Thymus (tissue), 11 donors: ENCODE measurements around the gene ARPIN. TPM values are rescaled to one million over a fixed set of nuclear protein-coding genes. Genes with fewer than 3 reads are reported as not detected.

ENCODE experiments used
- DNase-seq, 9 donors: peaks; one replicate each; pipeline ENCODE4 v3.0.0-alpha.2; 2013; ENCODE audit warnings: low spot score in 9 of 9, low read depth in 6 of 9, missing footprints in 1 of 9
- H3K27ac ChIP-seq, 2 donors: one replicate each; pipeline ENCODE4 v1.5.1; 2013; ENCODE audit warnings: control low read depth in 1 of 2, low read depth in 1 of 2, low read length in 1 of 2, mild to moderate bottlenecking in 1 of 2, moderate library complexity in 1 of 2
- H3K27me3 ChIP-seq, 2 donors: one replicate each; pipeline ENCODE4 v1.5.1; 2013; ENCODE audit warnings: low read length in 1 of 2; ENCODE audit not compliant: control insufficient read depth in 2 of 2, insufficient read depth in 1 of 2
- H3K36me3 ChIP-seq, 2 donors: one replicate each; pipeline ENCODE4 v1.5.1; 2013; ENCODE audit warnings: low read length in 1 of 2, mild to moderate bottlenecking in 1 of 2, moderate library complexity in 1 of 2; ENCODE audit not compliant: control insufficient read depth in 2 of 2, insufficient read depth in 2 of 2
- H3K4me1 ChIP-seq, 2 donors: one replicate each; pipeline ENCODE4 v1.5.1; 2013; ENCODE audit warnings: low read length in 2 of 2; ENCODE audit not compliant: control insufficient read depth in 2 of 2, insufficient read depth in 2 of 2
- H3K4me3 ChIP-seq, 2 donors: one replicate each; pipeline ENCODE4 v1.5.1; 2013; ENCODE audit warnings: low read length in 2 of 2, control low read depth in 1 of 2, mild to moderate bottlenecking in 1 of 2
- H3K9me3 ChIP-seq, 2 donors: one replicate each; pipeline ENCODE4 v1.5.1; 2013; ENCODE audit warnings: low read length in 1 of 2, mild to moderate bottlenecking in 1 of 2; ENCODE audit not compliant: control insufficient read depth in 2 of 2, insufficient read depth in 1 of 2
- WGBS: extraction: QIAGEN DNeasy Blood & Tissue Kit; methylation state at CpG from one replicate; pipeline ENCODE4 v1.1.7; 2013; 5-methylcytosine and 5-hydroxymethylcytosine counted together
- polyA plus RNA-seq: library from polyadenylated mRNA; stranded (reverse); fragments of 200-250 nt; gene quantifications from one replicate; pipeline ENCODE4 v1.2.3, GENCODE V29; 2013
- total RNA-seq: library from RNA; stranded (reverse); fragments of 120-200 nt; gene quantifications from one replicate; pipeline ENCODE4 v1.2.4, GENCODE V29; 2013
- donor health status: healthy.

The ARPIN gene
- total and polyA plus RNA-seq, 2 donors: 2.7 to 7.8 TPM

DNA sequence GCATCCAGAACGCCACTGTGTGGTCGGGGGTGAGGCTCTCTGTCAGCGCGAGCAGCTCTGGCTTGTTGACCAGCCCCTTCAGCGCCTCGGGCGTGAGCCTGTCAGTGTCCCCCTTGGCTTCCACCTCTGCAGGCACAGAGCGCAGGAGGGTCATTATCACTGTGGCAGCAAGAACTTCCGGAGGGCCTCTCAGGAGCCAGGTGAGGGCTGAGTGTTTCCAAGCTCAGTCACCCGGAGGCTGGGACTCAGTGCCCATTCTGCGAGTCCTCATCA lies 9.0 kb downstream of the ARPIN start:
- Histone ChIP-seq H3K36me3 (no peaks in the 10 kb centered on the region), H3K9me3 (no peaks in the 10 kb centered on the region), H3K4me1 (no peaks in the 10 kb centered on the region), H3K27ac (no peak overlapping the region), H3K27me3 (no peaks in the 10 kb centered on the region), H3K4me3 (no peak overlapping the region)
- 97% methylated on average over 11 of the region's 11 CpGs for WGBS
- DNase-seq: no peak

DNA sequence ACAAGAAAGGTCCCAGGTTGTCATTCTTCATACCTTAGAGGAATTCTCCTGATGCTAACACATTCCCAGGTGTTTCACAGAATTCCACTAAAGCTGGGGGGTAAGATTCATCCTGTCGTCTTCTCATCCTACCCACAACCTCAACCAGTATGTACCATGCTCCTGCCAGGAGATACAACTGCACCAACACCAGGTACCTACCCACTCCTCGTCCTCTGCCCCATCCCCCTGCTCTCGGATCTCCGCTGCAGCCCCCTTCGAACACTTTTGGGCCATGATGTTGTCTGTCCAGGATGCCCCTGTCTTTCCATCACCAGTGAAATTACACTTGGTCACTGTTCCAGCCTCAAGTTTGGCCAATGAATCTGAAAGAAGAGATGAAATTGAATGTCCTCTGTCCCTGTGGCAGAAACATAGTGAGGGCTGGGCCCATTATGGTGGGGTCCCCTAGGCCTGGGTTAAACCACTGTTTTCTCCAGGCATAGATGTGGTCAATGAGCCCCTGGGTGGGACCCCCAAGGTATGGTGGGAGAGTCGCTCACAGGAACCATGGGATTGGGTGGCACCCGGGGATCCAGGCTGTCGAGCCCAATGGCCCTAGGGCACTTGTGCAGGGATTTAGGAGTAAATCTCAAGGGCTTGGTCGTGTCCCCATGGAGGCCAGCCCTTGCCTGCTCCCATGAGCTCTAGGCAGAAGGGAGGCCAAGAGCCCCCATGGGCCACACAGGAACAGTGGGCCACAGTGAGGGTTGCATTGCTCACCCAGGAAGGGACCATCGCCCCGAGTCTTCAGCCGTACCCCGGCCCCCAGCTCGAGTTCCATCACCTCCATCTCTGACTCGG lies 9.5 kb downstream of the ARPIN start:
- no peaks in the 10 kb centered on the region for H3K4me1 ChIP-seq
- WGBS: 97% methylated on average over 15 of the region's 15 CpGs
- H3K27ac ChIP-seq: no peak overlapping the region
- H3K4me3 ChIP-seq: no peak overlapping the region
- no peaks in the 10 kb centered on the region for H3K9me3 ChIP-seq
- no peak for DNase-seq
- no peaks in the 10 kb centered on the region for H3K27me3 ChIP-seq
- H3K36me3 ChIP-seq: no peaks in the 10 kb centered on the region

DNA sequence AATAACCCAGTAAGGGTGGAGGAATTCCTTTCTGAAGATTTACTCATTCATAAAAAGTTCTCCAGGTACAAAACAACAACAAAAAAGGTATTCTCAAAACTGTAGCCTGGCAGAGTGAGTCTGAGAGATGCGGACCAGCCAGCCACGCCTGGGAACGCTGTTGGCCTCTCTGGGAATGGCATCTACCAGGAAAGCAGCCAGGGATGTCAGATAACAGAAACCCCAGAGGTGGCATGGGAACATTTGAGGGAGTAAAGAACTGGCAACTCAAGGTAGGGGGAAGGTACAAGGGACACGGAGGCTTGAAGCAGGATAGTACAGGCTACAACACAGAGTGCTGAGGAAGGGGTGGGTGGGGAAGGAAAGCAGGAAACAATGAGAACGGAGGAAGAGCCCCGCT lies 11.9 kb downstream of the ARPIN start:
- Histone ChIP-seq H3K4me3 (no peak overlapping the region), H3K9me3 (no peaks in the 10 kb centered on the region), H3K36me3 (no peaks in the 10 kb centered on the region), H3K27ac (no peak overlapping the region), H3K4me1 (no peaks in the 10 kb centered on the region), H3K27me3 (no peaks in the 10 kb centered on the region)
- 97% methylated on average over 6 of the region's 6 CpGs for WGBS
- no peak for DNase-seq

DNA sequence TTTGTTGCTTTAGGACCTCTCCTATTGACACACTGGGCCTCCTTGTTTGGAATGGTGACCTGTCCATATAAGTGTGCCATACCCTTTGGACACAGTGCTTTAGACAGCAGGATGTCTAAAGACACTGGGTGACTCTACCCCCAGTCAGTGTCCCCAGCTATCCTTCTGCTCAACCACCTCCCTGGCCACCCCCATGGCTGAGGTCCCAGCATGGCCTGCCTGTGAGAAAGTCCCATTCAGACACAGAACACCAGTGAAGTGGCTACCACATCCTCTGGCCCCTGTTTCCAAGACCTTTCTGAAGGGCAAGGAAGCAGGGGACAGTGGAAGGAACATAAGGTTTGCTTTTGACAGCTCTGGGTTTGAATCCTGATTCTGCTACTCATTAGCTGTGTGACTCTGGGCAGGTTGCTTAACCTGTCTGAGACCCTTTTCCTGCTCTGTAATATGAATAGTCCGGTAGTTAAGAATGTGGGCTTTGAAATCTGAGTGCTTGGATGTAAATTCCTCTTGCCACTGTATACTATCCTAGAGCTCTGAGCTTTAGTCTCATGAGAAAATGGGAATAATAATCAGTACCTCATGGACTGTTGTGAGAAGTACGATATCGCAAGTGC lies 12.7 kb downstream of the ARPIN start:
- no peak for DNase-seq
- no peaks in the 10 kb centered on the region for H3K36me3 ChIP-seq
- no peak overlapping the region for H3K4me3 ChIP-seq
- WGBS: 95% methylated on average over 3 of the region's 3 CpGs
- H3K27me3 ChIP-seq: peaks cover 0 to 2% of the 10 kb centered on the region in 2 donors
- H3K9me3 ChIP-seq: no peaks in the 10 kb centered on the region
- no peaks in the 10 kb centered on the region for H3K4me1 ChIP-seq
- H3K27ac ChIP-seq: no peak overlapping the region

DNA sequence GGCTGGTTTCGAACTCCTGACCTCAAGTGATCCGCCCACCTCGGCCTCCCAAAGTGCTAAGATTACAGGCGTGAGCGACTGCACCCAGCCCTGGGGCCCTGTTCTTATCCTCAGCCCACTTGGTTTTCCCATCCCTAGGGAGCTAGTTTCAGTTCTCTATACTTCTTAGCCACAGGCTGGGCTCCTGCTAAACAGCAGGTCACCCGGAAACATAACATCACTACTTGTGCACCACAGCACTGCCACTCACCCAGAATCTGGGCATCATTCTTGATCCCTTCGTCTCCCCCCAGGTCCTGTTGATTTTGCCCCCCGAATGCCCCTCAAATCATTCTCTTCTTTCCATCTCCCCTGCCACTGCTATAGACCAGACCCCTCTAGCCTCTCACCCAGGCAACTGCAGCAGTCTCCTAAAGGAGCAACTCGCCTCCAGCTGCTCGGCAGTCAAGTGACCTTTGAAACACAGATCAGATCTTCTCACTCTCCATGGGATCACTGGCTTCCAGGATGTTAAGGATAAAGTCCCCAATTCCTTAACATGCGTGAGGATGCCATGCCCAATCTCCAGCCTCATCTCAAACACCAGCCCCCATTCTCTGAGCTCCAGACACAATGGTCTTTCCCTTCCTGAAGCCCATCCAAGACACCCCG lies 13.3 kb downstream of the ARPIN start:
- Histone ChIP-seq H3K4me1 (peaks cover 0 to 2% of the 10 kb centered on the region in 2 donors), H3K27me3 (peaks cover 0 to 2% of the 10 kb centered on the region in 2 donors), H3K27ac (no peak overlapping the region), H3K4me3 (no peak overlapping the region), H3K9me3 (no peaks in the 10 kb centered on the region), H3K36me3 (no peaks in the 10 kb centered on the region)
- DNase-seq: no peak
- 97% methylated on average over 12 of the region's 12 CpGs for WGBS

DNA sequence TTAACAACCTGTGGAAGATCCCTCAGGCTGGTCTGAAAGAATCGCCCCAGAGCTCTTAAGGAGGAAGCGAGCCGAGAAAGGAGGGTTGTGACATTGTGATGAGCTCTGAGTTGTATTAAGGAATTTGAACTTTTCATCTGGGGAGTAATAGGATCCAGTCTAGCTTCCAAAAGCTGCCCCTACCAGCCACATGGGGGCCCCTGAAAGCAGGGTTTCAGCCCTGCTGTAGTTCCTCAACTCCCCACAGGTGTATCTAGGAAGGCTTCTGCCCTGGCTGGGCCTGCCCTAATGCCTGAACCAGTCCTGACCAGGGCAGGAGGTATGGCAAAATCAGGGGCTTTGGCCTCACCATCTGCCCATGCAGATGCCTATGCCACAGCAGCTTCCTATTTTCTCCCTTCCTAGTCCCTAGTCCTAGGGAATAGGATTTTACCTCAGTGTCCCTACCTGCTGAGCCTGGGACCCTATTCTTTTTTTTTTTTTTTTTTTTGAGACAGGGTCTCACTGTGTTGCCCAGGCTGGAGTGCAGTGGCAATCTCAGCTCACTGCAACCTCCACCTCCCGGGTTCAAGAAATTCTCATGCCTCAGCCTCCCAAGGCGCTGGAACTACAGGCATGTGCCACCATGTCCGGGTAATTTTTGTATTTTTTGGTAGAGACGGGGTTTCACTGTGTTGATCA lies 14.0 kb downstream of the ARPIN start:
- H3K27me3 ChIP-seq: peaks cover 0 to 2% of the 10 kb centered on the region in 2 donors
- WGBS: 93% methylated on average over 7 of the region's 7 CpGs
- peak; percentile 27 to 74 (median 33) for DNase-seq

DNA sequence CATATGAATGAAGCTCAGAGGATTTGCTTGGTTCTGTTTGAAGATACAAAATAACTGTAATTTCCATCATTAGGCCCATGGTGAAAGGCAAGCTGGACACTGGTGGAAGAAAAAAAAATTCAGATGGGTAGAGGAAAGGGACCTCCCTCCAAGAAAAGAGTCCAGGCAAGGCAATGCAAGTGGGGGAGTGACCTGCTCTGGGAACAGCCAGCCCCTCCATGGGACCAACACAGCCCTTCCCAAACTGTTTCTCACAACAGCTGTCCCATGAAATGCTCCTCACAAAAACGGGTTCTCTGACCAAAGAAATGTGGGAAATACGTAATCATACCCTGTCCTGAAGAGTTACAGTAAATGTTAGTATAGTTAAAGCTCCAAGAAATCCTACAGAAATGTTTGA lies 14.6 kb downstream of the ARPIN start:
- no peak for DNase-seq
- H3K4me1 ChIP-seq: peaks cover 0 to 5% of the 10 kb centered on the region in 2 donors
- H3K27ac ChIP-seq: no peak overlapping the region
- H3K9me3 ChIP-seq: no peaks in the 10 kb centered on the region
- H3K27me3 ChIP-seq: peaks cover 0 to 2% of the 10 kb centered on the region in 2 donors
- H3K36me3 ChIP-seq: no peaks in the 10 kb centered on the region
- H3K4me3 ChIP-seq: no peak overlapping the region
- WGBS: 92% methylated on average over 2 of the region's 2 CpGs

More for the DNA sequence above, 14.0 kb downstream of the ARPIN start:
- Histone ChIP-seq H3K4me1 (peaks cover 0 to 5% of the 10 kb centered on the region in 2 donors), H3K27ac (no peak overlapping the region), H3K36me3 (no peaks in the 10 kb centered on the region), H3K9me3 (no peaks in the 10 kb centered on the region), H3K4me3 (no peak overlapping the region)

DNA sequence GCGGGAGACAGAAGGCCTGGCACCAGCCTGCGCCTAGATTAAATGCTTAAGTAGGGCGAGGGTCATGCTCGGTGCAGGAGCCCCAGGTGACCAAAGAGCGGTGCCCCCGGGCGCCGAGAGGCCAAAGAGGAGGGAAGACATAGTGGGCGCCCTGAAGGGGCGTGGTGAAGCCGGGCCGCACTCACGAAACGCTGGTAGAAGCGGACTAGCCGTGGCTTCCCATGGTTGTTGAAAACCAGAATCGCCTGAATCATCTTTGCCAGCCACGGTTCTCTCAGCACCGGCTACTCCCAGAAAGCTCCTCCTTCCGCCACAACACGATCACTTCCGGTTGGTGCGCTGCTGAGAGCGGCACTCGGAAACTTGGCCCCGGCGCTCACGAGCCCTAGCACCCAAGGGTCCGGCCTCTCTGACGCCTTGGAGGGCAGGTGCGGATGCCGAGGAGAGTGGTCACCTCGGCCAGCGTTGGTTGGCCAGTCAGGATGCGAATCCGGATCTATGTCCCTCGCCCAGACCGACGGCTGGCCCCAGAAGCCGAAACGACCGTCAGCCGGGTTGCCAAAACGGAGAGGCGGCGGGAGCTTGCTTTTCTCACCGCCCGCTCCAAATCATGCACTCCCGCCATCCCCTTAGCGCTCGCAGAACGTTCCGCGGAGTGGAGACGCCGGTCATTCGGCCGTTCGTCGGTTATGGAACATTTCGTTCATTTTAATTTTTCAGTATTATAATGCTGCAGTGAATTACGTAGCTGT lies 18.9 kb downstream of the ARPIN start, which contains the start of gene AP3S2:
Gene AP3S2, minus strand, starts transcription at position 299 of the 752 bp plus-strand sequence. Its CDS starts 45 bp downstream, at position 254.
- H3K4me3 ChIP-seq: peak within 1 kb of the TSS; percentile 95 to 99

More for the DNA sequence above, 18.9 kb downstream of the ARPIN start, which contains the start of gene AP3S2:
- Histone ChIP-seq H3K36me3 (peaks cover 1 to 2% of the 10 kb centered on the region in 2 donors), H3K27me3 (peaks cover 0 to 2% of the 10 kb centered on the region in 2 donors), H3K27ac (peak within 1 kb of the TSS; percentile 87 to 95), H3K4me1 (peaks cover 2 to 10% of the 10 kb centered on the region in 2 donors), H3K9me3 (no peaks in the 10 kb centered on the region)
- under 1% methylated on average over 62 of the region's 62 CpGs for WGBS
- peak; percentile 82 to 96 (median 89) for DNase-seq
